Adrenal gland (tissue), 12 donors: ENCODE data around the gene PTDSS2. TPM values are rescaled to one million over a fixed set of nuclear protein-coding genes. Genes with fewer than 3 reads are reported as not detected.

Experiments used
- DNase-seq, 7 donors: peaks; one replicate each; pipeline ENCODE4 v3.0.0-alpha.2; 2019 to 2020
- H3K27ac ChIP-seq, 5 donors: fragments of 200-600 bp; sonication (generic) in 4 of 5; 1 replicate in 3 of 5; 2 replicates in 2 of 5; pipeline versions ENCODE4 v1.5.1 to v1.8.0; 2016 to 2020; ENCODE audit warnings: mild to moderate bottlenecking in 1 of 5
- H3K27me3 ChIP-seq: fragments of 200-600 bp; 2 replicates; pipeline ENCODE4 v1.8.0; 2021
- H3K36me3 ChIP-seq, 2 donors: fragments of 200-600 bp; replicated peaks in 1 of 2; 1 replicate in 1 of 2; 2 replicates in 1 of 2; pipeline versions ENCODE4 v1.5.1 to v1.8.0; 2018 to 2022
- H3K4me1 ChIP-seq, 2 donors: fragments of 200-600 bp; replicated peaks in 1 of 2; 1 replicate in 1 of 2; 2 replicates in 1 of 2; pipeline versions ENCODE4 v1.5.1 to v1.8.0; 2018 to 2021
- H3K4me3 ChIP-seq, 4 donors: fragments of 200-600 bp; sonication (generic) in 3 of 4; one replicate each; pipeline ENCODE4 v1.5.1; 2016 to 2018
- H3K9me3 ChIP-seq, 3 donors: fragments of 200-600 bp; sonication (generic) in 1 of 3; replicated peaks in 1 of 3; 1 replicate in 2 of 3; 2 replicates in 1 of 3; pipeline versions ENCODE4 v1.5.1 to v1.8.0; 2016 to 2021
- POLR2A ChIP-seq, 2 donors: fragments of 450-650 bp; IDR thresholded peaks; one replicate each; pipeline ENCODE4 v1.6.1; 2017; ENCODE audit warnings: antibody characterized with exemption in 2 of 2, mild to moderate bottlenecking in 2 of 2, moderate library complexity in 1 of 2
- WGBS, 4 donors: extraction: QIAGEN DNeasy Blood & Tissue Kit in 2 of 4; methylation state at CpG; one replicate each; pipeline versions ENCODE4 v1.1.5 to v1.1.7; 2013 to 2017; 5-methylcytosine and 5-hydroxymethylcytosine counted together
- intact Hi-C, 2 donors: fragments of 100-400 bp; cut with DNase I; formaldehyde crosslinking; loops; one replicate each; pipeline versions ENCODE4 v1.14.1 to v1.15.0; 2022 to 2023
- polyA plus RNA-seq, 3 donors: library from polyadenylated mRNA; stranded (reverse); fragments of 200-250 nt in 2 of 3; fragments of 350-450 nt in 1 of 3; fragmentation: Illumina TruSeq in 1 of 3; extraction: RNeasy Lipid Tissue Mini Kit (QIAGEN cat#74804) in 1 of 3; gene quantifications; one replicate each; pipeline ENCODE4 v1.2.3, GENCODE V29; 2013 to 2014
- total RNA-seq, 9 donors: library from RNA; depleted of rRNA in 4 of 9; stranded (reverse); fragments of >200 nt in 4 of 9; fragments of 120-200 nt in 1 of 9; fragmentation: NEBNext Ultra II Directional in 1 of 9; extraction: Animal tissue kit (Norgen Biotek cat#: 25700) in 1 of 9; gene quantifications; one replicate each; pipeline versions ENCODE4 v1.1.0 to v1.2.4, GENCODE V29; 2013 to 2023
- TF ChIP-seq, protein P1 (sequence below), 6 experiments: fragments of 450-650 bp in 4 of 6; fragments of 200-600 bp in 2 of 6; sonication (generic) in 1 of 6; IDR thresholded peaks; 1 replicate in 5 of 6; 2 replicates in 1 of 6; pipeline versions ENCODE4 v1.5.1 to v1.8.0; 2016 to 2021; ENCODE audit warnings: antibody characterized with exemption in 6 of 6, mild to moderate bottlenecking in 2 of 6, moderate library complexity in 1 of 6
- donor health status: healthy with polysubstance abuse.
- donor health status: Bipolar disorder and iron deficiency.
- donor health status: DM: yes; HTN: yes; CAD: no.
- donor health status: DM: no; HTN: no; CAD: no.
- donor health status: DM: no; HTN: no; CAD: no.
- donor health status: DM: yes; HTN: yes; CAD: no.

The PTDSS2 gene
- total and polyA plus RNA-seq, 12 donors: 11.0 to 109 (median 44.7) TPM

DNA sequence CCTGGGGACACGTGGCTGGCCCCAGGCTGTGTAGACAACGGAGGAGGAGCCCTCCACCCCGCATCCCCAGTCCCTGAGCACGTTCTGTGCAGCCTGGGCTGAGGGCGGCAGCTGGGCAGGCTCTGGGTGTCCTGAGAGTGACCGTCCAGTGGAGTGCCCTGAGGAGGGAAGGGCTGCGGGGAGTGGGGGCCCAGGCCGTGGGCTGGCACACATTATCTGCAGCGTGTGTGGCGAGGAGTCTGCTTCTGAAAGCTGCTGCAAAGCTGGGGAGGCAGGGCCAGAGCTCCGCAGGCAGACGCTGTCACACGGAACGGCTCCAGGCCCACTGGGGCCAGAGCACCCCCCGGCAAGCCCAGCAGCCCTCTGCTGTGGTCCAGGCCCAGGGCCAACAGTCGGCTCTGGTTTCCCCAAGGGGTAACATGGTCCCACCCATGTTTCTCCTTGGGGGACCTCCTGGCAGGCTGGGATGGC is 7.4 kb upstream of the PTDSS2 start:
- H3K9me3 ChIP-seq: no peaks in the 10 kb centered on the region
- 50 to 69% (median 57%) methylated on average over 4 to 16 of the region's 16 CpGs for WGBS, 4 donors
- no peak overlapping the region for H3K27ac ChIP-seq
- TF ChIP-seq POLR2A (IDR thresholded peaks at IDR 0.05): no peak
- TF ChIP-seq, protein P1, sequence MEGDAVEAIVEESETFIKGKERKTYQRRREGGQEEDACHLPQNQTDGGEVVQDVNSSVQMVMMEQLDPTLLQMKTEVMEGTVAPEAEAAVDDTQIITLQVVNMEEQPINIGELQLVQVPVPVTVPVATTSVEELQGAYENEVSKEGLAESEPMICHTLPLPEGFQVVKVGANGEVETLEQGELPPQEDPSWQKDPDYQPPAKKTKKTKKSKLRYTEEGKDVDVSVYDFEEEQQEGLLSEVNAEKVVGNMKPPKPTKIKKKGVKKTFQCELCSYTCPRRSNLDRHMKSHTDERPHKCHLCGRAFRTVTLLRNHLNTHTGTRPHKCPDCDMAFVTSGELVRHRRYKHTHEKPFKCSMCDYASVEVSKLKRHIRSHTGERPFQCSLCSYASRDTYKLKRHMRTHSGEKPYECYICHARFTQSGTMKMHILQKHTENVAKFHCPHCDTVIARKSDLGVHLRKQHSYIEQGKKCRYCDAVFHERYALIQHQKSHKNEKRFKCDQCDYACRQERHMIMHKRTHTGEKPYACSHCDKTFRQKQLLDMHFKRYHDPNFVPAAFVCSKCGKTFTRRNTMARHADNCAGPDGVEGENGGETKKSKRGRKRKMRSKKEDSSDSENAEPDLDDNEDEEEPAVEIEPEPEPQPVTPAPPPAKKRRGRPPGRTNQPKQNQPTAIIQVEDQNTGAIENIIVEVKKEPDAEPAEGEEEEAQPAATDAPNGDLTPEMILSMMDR (IDR thresholded peaks at IDR 0.05): no peak
- no peak for DNase-seq
- H3K4me1 ChIP-seq: no peaks in the 10 kb centered on the region
- H3K4me3 ChIP-seq: no peak overlapping the region
- peaks cover 9% of the 10 kb centered on the region for H3K27me3 ChIP-seq
- H3K36me3 ChIP-seq: no peaks in the 10 kb centered on the region
- intact Hi-C loops: loop anchor here in 1 of 2 donors (10.0 kb wide), 1 partner anchor 148 kb away; the partner anchor contains the start of gene IFITM5

DNA sequence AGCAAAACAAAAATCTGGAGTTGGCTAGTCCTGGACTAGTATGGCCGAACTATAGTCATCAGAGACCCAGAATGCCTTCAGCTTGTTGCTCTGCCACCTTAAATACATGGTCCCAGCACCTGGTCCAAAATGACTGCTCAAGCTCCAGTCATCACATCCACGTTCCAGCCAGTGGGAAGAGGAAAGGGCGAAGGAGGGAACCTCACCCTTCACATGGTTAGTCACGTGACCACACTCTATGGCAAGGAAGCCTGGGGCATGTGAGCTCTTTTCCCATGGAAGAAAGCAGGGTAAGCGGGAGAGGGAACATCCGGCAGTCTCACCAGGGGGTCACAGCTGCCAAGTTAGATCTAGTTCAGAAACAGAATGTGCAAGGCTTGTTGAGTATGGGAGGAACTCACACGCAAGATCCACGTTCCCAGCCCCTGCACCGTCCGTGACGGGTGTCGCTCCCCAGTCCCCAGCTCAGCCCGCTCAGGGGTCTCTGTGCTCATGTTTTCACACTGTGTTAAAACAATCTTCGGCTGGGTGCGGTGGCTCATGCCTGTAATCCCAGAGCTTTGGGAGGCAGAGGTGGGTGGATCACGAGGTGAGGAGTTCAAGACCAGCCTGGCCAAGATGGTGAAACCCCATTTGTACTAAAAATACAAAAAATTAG is 6.4 kb upstream of the PTDSS2 start:
- Histone ChIP-seq H3K36me3 (no peaks in the 10 kb centered on the region), H3K4me3 (no peak overlapping the region), H3K27ac (no peak overlapping the region), H3K4me1 (peaks cover 4% of the 10 kb centered on the region in 2 donors), H3K27me3 (peaks cover 9% of the 10 kb centered on the region), H3K9me3 (no peaks in the 10 kb centered on the region)
- no peak for DNase-seq
- intact Hi-C loops: loop anchor here in 1 of 2 donors (10.0 kb wide), 1 partner anchor 149 kb away; the partner anchor contains the start of gene IFITM5
- 69 to 80% (median 72%) methylated on average over 16 of the region's 16 CpGs for WGBS, 4 donors
- TF ChIP-seq, protein P1 (IDR thresholded peaks at IDR 0.05): no peak
- TF ChIP-seq POLR2A (IDR thresholded peaks at IDR 0.05): no peak

DNA sequence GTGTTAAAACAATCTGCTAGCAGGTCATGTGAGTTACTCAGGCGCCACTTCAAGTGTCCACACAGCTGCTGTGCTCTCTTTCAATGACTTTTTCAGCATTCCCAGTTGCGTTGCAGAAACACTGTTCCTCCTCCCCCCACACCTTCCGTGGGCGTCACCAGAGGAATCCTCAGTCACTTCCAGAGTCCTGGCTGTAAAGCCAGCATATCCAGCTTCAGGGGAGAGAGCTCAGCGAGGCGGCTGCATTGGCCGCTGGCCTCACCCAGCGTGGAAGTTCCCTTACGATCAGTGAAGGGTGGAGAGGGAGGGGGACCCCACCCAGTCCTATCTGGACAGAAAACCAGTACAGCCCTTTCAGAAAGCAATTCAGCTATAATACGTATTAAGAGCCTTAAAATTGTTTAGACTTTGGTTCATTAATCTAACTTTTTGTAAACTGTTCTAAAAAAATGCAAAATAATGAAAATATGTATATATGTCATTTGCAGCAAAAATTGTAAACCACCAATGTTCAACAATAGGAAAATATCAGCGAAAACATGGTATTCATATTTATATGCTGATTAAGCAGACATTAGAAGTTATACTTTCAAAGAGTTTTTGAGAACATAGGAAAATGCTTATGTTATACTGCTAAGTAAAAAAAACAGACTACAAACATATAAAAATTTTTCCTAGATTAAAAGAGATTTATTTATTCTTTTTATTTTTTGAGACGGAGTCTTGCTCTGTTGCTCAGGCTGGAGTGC is 5.5 kb upstream of the PTDSS2 start:
- TF ChIP-seq POLR2A (IDR thresholded peaks at IDR 0.05): no peak
- 27 to 34% (median 31%) methylated on average over 12 of the region's 12 CpGs for WGBS, 4 donors

DNA sequence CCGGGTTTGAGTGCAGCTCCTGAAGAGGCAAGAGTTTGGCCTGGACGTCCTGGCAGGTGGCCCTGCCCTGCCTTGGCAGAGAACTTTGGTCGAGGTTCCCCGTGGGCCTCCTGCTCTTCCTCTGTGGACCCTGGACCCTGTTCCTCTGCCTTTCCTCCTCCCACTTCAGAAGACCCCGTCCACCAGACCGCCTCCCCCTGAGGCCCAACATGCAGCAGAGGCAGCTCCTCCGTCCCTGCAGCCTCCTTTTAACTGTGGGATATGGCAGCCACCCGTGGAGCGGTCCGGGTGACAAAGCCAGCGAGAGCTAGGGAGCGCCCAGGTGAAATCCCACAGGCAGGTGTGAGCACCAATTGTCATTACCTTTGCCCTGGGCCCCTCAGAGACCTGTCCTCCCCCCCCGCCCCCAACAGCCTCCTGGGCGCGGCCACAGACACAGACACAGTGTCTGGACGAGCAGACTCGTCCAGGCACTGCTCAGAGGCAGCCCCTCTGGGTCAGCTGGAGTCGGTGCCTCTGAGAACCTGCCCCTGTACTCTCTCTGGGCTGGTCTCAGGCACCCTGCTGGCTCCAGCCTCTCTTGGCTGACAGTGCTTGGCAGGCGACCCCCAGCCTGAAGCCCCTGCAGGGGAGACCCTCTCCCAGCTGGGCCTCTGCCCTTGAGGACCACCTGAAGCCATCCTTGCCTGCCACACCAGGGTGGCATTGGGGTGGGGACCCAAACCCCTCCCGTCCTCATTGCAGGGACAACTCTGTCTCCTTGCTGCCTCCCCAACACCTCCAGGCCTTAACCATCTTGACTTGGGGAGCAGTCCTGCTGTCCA is 4.1 kb upstream of the PTDSS2 start:
- Histone ChIP-seq H3K27ac (no peak overlapping the region), H3K27me3 (peaks cover 9% of the 10 kb centered on the region), H3K4me1 (peaks cover 13 to 17% of the 10 kb centered on the region in 2 donors), H3K9me3 (no peaks in the 10 kb centered on the region), H3K4me3 (no peak overlapping the region), H3K36me3 (no peaks in the 10 kb centered on the region)
- no peak for DNase-seq
- intact Hi-C loops: loop anchor here in 1 of 2 donors (10.0 kb wide), 1 partner anchor 151 kb away; the partner anchor contains the start of gene IFITM5
- 69 to 76% (median 70%) methylated on average over 10 to 20 of the region's 20 CpGs for WGBS, 4 donors
- no peak for TF ChIP-seq POLR2A (IDR thresholded peaks at IDR 0.05)
- TF ChIP-seq, protein P1 (IDR thresholded peaks at IDR 0.05): no peak

More for the DNA sequence above, 5.5 kb upstream of the PTDSS2 start:
- Histone ChIP-seq H3K27me3 (peaks cover 9% of the 10 kb centered on the region), H3K36me3 (no peaks in the 10 kb centered on the region), H3K27ac (no peak overlapping the region), H3K9me3 (no peaks in the 10 kb centered on the region), H3K4me3 (no peak overlapping the region), H3K4me1 (peaks cover 10 to 13% of the 10 kb centered on the region in 2 donors)
- DNase-seq: peak in 1 of 7 donors; percentile 29
- intact Hi-C loops: loop anchor here in 1 of 2 donors (10.0 kb wide), 1 partner anchor 150 kb away; the partner anchor contains the start of gene IFITM5
